GM10248 (cell line): Measurements from ENCODE around the gene TMEM63C.

Experiments
- CTCF ChIA-PET: fragments of 300-600 bp; sonication (Branson Sonifier 250); formaldehyde crosslinking; extraction: SDS; loops from one replicate; lab custom pipeline; 2021; ENCODE audit warnings: antibody characterized with exemption; lab: Yijun Ruan, JAX
- POLR2A ChIA-PET: fragments of 350-650 bp; sonication (Branson Sonifier 250); formaldehyde crosslinking; extraction: SDS; loops from one replicate; lab custom pipeline; 2020; ENCODE audit warnings: antibody characterized with exemption; lab: Yijun Ruan, JAX
- DNase-seq: peaks from one replicate; pipeline ENCODE4 v3.0.0; 2012; ENCODE audit errors: extremely low spot score
- TF ChIP-seq, protein P1 (sequence below): IDR thresholded peaks from 2 replicates; pipeline ENCODE4 v1.5.1; 2012; ENCODE audit warnings: mild to moderate bottlenecking, low read depth; ENCODE audit errors: extremely low read depth, missing control alignments, control extremely low read depth

Gene TMEM63C

DNA sequence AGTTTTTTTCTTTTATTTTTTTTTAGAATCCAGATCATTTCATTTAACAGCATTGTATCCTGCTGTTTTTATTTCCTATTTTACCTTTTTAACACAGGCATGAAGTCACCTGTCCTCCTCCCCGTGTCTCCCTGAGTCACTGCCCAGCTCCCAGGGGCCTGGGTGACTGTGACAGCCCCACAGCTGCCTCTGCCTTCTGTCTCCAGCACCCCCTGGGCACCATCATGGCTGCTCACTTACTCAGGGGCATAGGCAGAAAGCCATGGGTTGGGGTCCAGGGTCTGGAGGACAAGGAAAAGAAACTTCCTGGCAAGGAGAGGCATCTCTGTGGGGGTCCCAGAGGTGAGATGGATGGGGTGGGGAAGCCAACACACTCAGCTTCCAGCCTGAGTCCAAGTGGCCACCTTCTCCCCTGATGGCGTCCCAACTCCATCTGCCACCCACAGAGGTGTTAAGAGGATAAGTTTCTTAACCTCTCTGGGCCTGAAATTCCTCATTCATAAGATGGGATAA lies 25.3 kb downstream of the TMEM63C start:
- DNase-seq, result no peak
- ChIA-PET POLR2A (no interaction called here), CTCF (interaction anchor here (1.2 kb wide), 1 partner anchor 16 kb away, joined by 3 read pairs; no protein-coding TSS in a partner anchor)
- TF ChIP-seq, protein P1, sequence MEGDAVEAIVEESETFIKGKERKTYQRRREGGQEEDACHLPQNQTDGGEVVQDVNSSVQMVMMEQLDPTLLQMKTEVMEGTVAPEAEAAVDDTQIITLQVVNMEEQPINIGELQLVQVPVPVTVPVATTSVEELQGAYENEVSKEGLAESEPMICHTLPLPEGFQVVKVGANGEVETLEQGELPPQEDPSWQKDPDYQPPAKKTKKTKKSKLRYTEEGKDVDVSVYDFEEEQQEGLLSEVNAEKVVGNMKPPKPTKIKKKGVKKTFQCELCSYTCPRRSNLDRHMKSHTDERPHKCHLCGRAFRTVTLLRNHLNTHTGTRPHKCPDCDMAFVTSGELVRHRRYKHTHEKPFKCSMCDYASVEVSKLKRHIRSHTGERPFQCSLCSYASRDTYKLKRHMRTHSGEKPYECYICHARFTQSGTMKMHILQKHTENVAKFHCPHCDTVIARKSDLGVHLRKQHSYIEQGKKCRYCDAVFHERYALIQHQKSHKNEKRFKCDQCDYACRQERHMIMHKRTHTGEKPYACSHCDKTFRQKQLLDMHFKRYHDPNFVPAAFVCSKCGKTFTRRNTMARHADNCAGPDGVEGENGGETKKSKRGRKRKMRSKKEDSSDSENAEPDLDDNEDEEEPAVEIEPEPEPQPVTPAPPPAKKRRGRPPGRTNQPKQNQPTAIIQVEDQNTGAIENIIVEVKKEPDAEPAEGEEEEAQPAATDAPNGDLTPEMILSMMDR, result no peak

DNA sequence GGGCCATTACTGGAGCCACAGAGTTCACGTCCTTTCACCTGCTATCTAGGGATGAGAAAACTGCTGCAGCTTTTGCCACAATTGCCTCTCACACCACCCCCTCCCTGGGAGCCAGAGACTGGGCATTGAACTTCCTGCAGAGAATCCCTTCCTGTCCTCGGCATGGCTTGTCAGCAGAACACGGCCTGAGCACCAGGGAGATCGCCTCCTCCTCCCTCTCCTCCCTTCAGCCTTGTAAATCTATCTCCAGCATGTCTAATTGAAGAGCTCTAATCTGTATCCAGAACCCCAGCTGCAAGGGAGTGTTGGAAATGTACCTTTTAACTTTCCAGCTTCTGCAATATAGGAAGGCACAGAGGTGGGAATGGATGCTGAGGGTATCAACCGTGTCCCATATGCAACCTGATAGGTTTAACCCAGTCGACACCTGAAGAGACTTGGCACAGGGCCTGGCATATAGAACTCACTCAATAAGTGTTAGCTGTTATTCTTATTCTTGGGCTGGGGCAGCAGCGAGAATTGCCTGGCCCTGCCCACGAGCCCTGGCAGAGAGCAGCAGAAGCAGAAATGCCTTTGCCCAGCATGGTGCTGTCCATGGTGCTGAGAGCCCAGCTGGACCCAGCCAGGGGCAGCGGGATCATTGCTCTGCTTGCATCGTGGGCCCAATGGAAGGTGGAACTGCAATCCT lies 26.8 kb downstream of the TMEM63C start:
- ChIA-PET CTCF (no interaction called here), POLR2A (no interaction called here)
- DNase-seq, result peak; percentile 69
- TF ChIP-seq, protein P1, result no peak

DNA sequence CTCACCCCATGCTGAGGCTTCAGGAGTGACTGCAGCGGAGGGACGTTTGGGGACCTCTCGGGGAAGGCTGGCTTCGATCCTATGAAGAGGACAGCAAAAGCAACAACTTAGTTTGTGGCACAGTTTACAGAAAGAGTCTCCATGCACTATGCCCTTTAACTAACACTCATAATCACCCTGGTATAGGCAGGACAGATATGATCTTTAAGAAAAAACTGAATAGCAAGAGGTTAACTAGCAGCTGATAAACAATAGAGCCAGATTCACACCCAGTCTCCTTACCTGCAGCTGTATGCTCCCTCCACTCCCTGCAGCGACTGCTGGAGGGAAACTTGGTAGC lies 27.4 kb downstream of the TMEM63C start:
- CTCF ChIA-PET, result no interaction called here
- DNase-seq, result no peak
- POLR2A ChIA-PET, result no interaction called here
- TF ChIP-seq, protein P1, result no peak

DNA sequence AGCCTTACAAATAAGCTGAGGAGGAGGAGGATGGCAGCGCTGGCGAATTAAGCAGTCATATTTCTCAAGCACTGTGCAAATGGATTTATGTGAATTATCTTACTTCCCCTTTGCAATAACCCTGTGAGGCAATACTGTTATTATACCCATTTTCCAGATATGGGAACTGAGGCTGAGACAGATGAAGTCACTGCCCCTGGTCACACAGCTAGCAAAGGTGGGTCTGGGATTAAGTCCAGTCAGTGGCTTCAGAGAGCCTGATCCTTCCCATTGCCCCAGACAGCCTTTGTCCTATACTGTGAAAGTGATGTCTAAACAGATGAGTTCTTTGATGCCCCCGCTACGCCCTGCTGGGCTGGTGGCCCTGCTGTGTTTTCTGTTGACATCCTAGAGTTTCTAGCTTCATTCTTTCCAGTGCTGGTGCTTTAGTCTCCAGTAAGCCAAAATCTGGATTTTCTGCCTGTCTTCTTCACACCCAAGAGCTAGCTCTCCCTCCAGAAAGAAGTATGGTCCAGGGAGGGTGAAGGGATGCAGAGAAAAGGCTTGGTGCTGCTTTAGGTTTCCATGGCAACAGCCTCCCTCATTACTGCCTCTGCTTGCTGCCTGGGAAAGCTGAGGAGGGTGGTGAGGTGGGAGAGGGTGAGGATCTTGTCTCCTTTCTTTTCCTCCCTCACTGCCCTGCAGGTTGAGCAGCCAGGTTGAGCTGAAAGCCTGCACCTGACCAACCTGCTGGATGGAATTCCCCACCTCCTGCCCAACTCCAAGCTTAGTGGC lies 30.7 kb downstream of the TMEM63C start:
- ChIA-PET CTCF (interaction anchor here (1.5 to 4.5 kb wide), 15 partner anchors 9 to 338 kb away, joined by 4 to 28 read pairs (median 7); partner anchors contain the start of gene CIPC), POLR2A (no interaction called here)
- TF ChIP-seq, protein P1, result no peak
- no peak for DNase-seq

DNA sequence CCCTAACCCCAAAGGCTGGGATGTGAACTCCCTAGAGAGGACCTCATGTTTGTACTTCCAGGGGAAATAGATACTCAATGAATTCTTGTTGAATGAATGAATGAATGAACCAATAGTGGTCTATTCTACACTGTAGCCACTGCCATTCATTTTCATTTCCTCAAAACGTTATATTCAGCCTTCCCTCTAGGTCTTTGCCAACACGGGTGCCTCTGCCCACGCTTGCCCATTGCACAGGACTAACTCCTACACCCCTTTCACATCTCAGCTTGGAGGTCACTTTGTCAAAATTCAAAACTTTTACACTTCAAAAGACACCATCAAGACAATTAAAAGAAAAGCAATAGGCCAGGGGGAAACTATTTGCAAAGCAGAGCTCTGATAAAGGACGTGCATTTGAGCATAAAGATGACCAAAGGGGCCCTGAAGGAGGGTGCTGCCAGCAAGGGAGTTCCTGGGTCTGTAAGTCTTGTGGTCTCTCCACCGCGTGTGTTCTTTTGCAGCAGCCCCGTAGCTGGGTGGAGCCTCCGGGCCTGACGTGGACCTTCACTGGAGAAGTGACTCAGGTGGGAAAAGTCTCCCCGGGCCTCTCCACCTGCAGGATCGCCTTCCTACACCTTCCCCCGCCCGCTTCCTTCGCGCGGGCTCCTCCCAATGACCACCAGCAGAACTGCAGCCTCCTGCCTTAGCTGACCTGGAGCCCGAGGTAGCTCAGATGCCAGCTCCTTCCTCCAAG lies 31.5 kb downstream of the TMEM63C start:
- DNase-seq, result peak; percentile 75
- TF ChIP-seq, protein P1, result peak; percentile 87
- CTCF ChIA-PET, result interaction anchor here (0.7 to 4.5 kb wide), 19 partner anchors 9 to 339 kb away, joined by 3 to 28 read pairs (median 6); partner anchors contain the start of gene CIPC
- POLR2A ChIA-PET, result no interaction called here

DNA sequence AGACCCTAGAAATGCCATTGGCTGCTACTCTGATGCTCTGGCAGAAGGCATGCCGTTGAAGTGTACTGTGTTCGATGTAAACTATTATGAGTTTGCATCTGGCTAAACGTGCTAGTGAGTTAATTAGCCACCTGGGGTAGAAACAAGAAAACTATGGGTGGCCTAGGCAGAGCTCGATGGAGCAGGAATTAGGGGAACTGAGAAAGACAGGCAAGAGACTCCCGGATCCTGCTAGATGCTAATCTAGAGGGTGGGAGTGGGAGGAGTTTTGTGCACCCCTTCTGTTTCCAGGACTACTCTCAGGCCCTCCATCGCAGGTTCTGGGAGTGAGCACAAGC lies 32.0 kb downstream of the TMEM63C start:
- DNase-seq, result no peak
- CTCF ChIA-PET, result interaction anchor here (0.7 to 4.5 kb wide), 20 partner anchors 9 to 340 kb away, joined by 3 to 28 read pairs (median 6); partner anchors contain the start of gene CIPC
- POLR2A ChIA-PET, result no interaction called here
- TF ChIP-seq, protein P1, result no peak
